ENCODE data around the gene BCL11A.

DNA sequence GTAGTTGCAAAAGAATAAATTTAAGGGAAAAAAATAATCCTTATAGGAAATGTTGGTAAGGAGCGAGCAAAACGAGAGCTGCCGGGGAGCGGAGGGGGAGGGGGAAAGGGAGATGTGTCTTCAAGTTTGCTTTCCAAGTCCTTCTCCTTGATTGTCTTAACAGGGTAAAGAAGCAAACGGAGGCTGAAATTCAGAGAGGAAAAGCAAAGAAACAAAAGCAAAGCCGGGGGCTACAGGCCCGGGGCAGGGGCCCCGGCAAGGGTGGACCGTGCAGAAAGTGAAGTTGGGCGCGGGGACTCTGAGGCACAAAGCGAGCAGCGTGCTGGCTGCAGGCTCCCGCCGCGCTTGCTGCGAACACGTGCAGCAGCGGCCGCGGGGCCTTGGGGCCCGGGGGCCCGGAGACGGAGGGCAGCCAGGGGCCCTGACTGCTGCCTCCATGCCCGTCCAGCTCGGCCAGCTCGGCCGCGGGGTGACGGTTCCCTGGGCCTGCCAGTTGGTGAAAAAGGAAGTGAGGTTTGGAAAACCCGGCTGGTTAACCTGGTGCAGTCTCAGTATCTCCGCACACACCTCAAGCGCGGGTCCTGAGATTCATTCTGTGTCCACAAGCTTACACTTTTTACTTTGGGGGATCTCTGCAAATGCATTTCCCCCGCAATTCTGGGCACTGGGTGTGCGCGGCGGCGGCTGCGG, 4.1 kb downstream of the BCL11A start:
- TF ChIP-seq, protein P1, sequence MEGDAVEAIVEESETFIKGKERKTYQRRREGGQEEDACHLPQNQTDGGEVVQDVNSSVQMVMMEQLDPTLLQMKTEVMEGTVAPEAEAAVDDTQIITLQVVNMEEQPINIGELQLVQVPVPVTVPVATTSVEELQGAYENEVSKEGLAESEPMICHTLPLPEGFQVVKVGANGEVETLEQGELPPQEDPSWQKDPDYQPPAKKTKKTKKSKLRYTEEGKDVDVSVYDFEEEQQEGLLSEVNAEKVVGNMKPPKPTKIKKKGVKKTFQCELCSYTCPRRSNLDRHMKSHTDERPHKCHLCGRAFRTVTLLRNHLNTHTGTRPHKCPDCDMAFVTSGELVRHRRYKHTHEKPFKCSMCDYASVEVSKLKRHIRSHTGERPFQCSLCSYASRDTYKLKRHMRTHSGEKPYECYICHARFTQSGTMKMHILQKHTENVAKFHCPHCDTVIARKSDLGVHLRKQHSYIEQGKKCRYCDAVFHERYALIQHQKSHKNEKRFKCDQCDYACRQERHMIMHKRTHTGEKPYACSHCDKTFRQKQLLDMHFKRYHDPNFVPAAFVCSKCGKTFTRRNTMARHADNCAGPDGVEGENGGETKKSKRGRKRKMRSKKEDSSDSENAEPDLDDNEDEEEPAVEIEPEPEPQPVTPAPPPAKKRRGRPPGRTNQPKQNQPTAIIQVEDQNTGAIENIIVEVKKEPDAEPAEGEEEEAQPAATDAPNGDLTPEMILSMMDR (IDR thresholded peaks at IDR 0.05), result no peak
- no peak for TF ChIP-seq POLR2AphosphoS5 (IDR thresholded peaks at IDR 0.05; ENCODE audit: low read depth, low read length)
